Calu3 (cell line): ENCODE results near the gene MYBPH. TPM values are rescaled to one million over a fixed set of nuclear protein-coding genes. Genes with fewer than 3 reads are reported as not detected.

Experiments
- BruUV-seq: library from RNA; stranded (reverse); fragments of 400-500 nt; replicated peaks from 2 replicates; lab custom pipeline; 2021; lab: Mats Ljungman, UMichigan
- CTCF ChIA-PET: fragments of 300-600 bp; sonication (Branson Sonifier 250); formaldehyde crosslinking; loops from one replicate; lab custom pipeline; 2022; ENCODE audit warnings: antibody characterized with exemption; lab: Charles Lee
- DNase-seq: peaks from one replicate; pipeline ENCODE4 v3.0.0; 2022
- H3K27ac Mint-ChIP-seq: one replicate; pipeline ENCODE4 v1.8.0; 2022; ENCODE audit warnings: mixed read lengths; ENCODE audit not compliant: unreplicated experiment
- H3K27me3 Mint-ChIP-seq: one replicate; pipeline ENCODE4 v1.8.0; 2022; ENCODE audit warnings: mixed read lengths; ENCODE audit not compliant: unreplicated experiment
- H3K36me3 Mint-ChIP-seq: one replicate; pipeline ENCODE4 v1.8.0; 2022; ENCODE audit warnings: mild to moderate bottlenecking, moderate library complexity, mixed read lengths; ENCODE audit not compliant: insufficient read depth, unreplicated experiment
- H3K4me1 Mint-ChIP-seq: one replicate; pipeline ENCODE4 v1.8.0; 2022; ENCODE audit warnings: mild to moderate bottlenecking, low read depth, mixed read lengths; ENCODE audit not compliant: unreplicated experiment
- H3K4me3 Mint-ChIP-seq: one replicate; pipeline ENCODE4 v1.8.0; 2022; ENCODE audit warnings: mild to moderate bottlenecking, low read depth, moderate library complexity, mixed read lengths; ENCODE audit not compliant: unreplicated experiment
- H3K9me3 Mint-ChIP-seq: one replicate; pipeline ENCODE4 v1.8.0; 2022; ENCODE audit warnings: low read depth, mixed read lengths; ENCODE audit not compliant: unreplicated experiment
- CTCF ChIP-seq: fragments of 200-600 bp; IDR thresholded peaks from one replicate; pipeline ENCODE4 v1.8.0; 2022; ENCODE audit warnings: antibody characterized with exemption; ENCODE audit not compliant: unreplicated experiment
- intact Hi-C: fragments of 100-400 bp; cut with micrococcal nuclease; formaldehyde crosslinking; loops from one replicate; pipeline ENCODE4 v1.10.0; 2022; ENCODE audit not compliant: unreplicated experiment
- total RNA-seq: library from RNA; stranded (reverse); gene quantifications from 2 replicates; pipeline ENCODE4 v1.2.3, GENCODE V29; 2022

Gene MYBPH
- total RNA-seq, 1 experiment from 2014 or later, result not detected

GRCh38 chr1:203148127-203148526 lies 27.5 kb downstream of the MYBPH start:
- intact Hi-C loops, result no loop called here
- Mint-ChIP-seq H3K27ac (no peak overlapping the region), H3K4me3 (no peak overlapping the region), H3K4me1 (peaks cover 18% of the 10 kb centered on the region), H3K36me3 (no peaks in the 10 kb centered on the region), H3K27me3 (peaks cover 44% of the 10 kb centered on the region), H3K9me3 (no peaks in the 10 kb centered on the region)
- peak; percentile 54 for DNase-seq
- CTCF ChIA-PET, result interaction anchor here (0.8 to 1.4 kb wide), 6 partner anchors 9 to 29 kb away, joined by 3 to 5 read pairs (median 3); no protein-coding TSS in a partner anchor
- peak; percentile 59 for TF ChIP-seq CTCF
- BruUV-seq, result no TSS peak

GRCh38 chr1:203147376-203147775 lies 28.2 kb downstream of the MYBPH start:
- CTCF ChIA-PET, result interaction anchor here (1.1 to 1.4 kb wide), 3 partner anchors 10 to 19 kb away, joined by 3 read pairs; no protein-coding TSS in a partner anchor
- no peak for DNase-seq
- no peak overlapping the region for H3K4me3 Mint-ChIP-seq

GRCh38 chr1:203146537-203146936 lies 29.1 kb downstream of the MYBPH start:
- Mint-ChIP-seq H3K27ac (no peak overlapping the region), H3K4me3 (no peak overlapping the region), H3K27me3 (peaks cover 36% of the 10 kb centered on the region), H3K4me1 (peaks cover 18% of the 10 kb centered on the region), H3K36me3 (no peaks in the 10 kb centered on the region), H3K9me3 (no peaks in the 10 kb centered on the region)
- no peak for DNase-seq
- CTCF ChIA-PET, result no interaction called here
- TF ChIP-seq CTCF, result no peak
- intact Hi-C loops, result no loop called here
- no TSS peak for BruUV-seq

More at GRCh38 chr1:203147376-203147775, 28.2 kb downstream of the MYBPH start:
- Mint-ChIP-seq H3K36me3 (no peaks in the 10 kb centered on the region), H3K27ac (no peak overlapping the region), H3K27me3 (peaks cover 42% of the 10 kb centered on the region), H3K4me1 (peaks cover 18% of the 10 kb centered on the region), H3K9me3 (no peaks in the 10 kb centered on the region)
- no peak for TF ChIP-seq CTCF
- BruUV-seq, result no TSS peak
- intact Hi-C loops, result no loop called here

- CTCF ChIA-PET, result interaction anchor here (0.6 kb wide), 1 partner anchor 16 kb away, joined by 4 read pairs; no protein-coding TSS in a partner anchor
- intact Hi-C loops, result no loop called here
- peaks cover 31% of the 10 kb centered on the region for H3K27me3 Mint-ChIP-seq
- no peak overlapping the region for H3K27ac Mint-ChIP-seq
- TF ChIP-seq CTCF, result no peak
- no peaks in the 10 kb centered on the region for H3K36me3 Mint-ChIP-seq
- H3K9me3 Mint-ChIP-seq, result no peaks in the 10 kb centered on the region
- DNase-seq, result no peak
- H3K4me1 Mint-ChIP-seq, result peaks cover 18% of the 10 kb centered on the region
- no TSS peak for BruUV-seq
- H3K4me3 Mint-ChIP-seq, result no peak overlapping the region
Measured at GRCh38 chr1:203146042-203146369, 29.6 kb downstream of the MYBPH start.
